Gastrocnemius medialis (tissue), 4 donors: ENCODE results near the gene PAXX.

ENCODE experiments used
- POLR2A ChIP-seq, 2 donors: fragments of 450-650 bp; IDR thresholded peaks; one replicate each; pipeline ENCODE4 v1.6.1; 2017; ENCODE audit warnings: antibody characterized with exemption in 2 of 2, mild to moderate bottlenecking in 2 of 2, moderate library complexity in 2 of 2
- TF ChIP-seq, protein P1 (sequence below), 5 experiments: fragments of 450-650 bp in 3 of 5; fragments of 200-600 bp in 2 of 5; sonication (generic) in 2 of 5; IDR thresholded peaks in 4 of 5; conservative IDR thresholded peaks in 1 of 5; 1 replicate in 4 of 5; 2 replicates in 1 of 5; pipeline ENCODE4 v1.5.1; 2016 to 2019; ENCODE audit warnings: antibody characterized with exemption in 5 of 5, mild to moderate bottlenecking in 3 of 5, moderate library complexity in 3 of 5

DNA sequence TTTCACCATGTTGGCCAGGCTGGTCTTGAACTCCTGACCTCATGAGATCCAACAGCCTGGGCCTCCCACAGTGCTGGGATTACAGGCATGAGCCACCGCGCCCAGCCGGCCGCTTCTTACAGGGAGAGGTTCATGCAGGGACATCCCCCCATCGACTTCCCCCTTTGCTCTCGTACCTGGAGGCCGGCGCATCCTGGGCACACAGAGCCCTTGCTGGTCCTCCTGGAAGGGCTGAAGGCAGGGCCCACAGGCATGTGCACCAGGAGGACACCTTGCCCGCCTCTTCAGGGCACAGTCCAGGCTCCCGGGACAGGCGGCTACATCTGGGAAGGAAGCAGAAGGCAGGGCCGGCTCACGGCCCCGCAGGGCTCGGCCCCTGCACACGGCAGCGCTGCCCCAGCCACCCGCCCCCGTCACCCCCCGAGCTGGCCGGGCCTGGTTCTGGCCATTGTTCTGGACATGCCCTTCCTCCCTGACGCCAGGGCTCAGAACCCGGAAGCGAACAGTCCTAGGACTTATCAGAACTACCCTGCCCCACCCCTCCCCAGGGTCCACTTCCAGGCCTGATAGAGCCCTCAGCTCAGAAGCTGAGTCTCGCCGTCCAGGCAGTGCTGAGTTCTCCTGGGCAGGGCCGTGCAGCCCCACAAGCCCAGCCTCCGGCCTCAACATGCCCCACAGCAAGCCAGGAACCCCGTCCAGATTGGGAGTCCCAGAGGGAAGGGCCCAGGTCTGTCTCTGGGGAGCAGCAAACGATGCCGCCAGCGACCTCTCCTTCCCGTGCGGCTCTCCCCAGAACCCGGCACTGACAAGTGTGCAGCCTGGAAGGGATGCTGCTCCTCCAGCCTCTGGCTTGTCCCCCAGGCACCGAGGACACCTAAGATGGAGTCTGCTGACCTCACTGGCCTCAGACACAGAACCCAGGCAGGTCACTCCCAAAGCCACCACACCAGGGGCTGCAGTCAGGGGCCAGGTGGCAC is 50.8 kb downstream of the PAXX start:
- no peak for TF ChIP-seq POLR2A (IDR thresholded peaks at IDR 0.05)
- TF ChIP-seq, protein P1, sequence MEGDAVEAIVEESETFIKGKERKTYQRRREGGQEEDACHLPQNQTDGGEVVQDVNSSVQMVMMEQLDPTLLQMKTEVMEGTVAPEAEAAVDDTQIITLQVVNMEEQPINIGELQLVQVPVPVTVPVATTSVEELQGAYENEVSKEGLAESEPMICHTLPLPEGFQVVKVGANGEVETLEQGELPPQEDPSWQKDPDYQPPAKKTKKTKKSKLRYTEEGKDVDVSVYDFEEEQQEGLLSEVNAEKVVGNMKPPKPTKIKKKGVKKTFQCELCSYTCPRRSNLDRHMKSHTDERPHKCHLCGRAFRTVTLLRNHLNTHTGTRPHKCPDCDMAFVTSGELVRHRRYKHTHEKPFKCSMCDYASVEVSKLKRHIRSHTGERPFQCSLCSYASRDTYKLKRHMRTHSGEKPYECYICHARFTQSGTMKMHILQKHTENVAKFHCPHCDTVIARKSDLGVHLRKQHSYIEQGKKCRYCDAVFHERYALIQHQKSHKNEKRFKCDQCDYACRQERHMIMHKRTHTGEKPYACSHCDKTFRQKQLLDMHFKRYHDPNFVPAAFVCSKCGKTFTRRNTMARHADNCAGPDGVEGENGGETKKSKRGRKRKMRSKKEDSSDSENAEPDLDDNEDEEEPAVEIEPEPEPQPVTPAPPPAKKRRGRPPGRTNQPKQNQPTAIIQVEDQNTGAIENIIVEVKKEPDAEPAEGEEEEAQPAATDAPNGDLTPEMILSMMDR (IDR thresholded peaks at IDR 0.05 in 4 of 5, conservative IDR thresholded peaks at IDR 0.05 in 1 of 5), result no peak
